K562 (cell line): Measurements from ENCODE around the gene ICAM2. TPM values are rescaled to one million over a fixed set of nuclear protein-coding genes. Genes with fewer than 3 reads are reported as not detected.

ENCODE experiments used
- C11orf30 ChIP-seq: fragments of 450-650 bp; IDR thresholded peaks from 2 replicates; pipeline ENCODE4 v1.6.1; 2016; ENCODE audit warnings: low read depth, mild to moderate bottlenecking
- CCNT2 ChIP-seq: IDR thresholded peaks from 2 replicates; pipeline ENCODE4 v1.6.1; 2011; ENCODE audit warnings: borderline replicate concordance, low read depth, mild to moderate bottlenecking, moderate library complexity, mixed read lengths, low read length; ENCODE audit not compliant: insufficient read length; ENCODE audit errors: extremely low read depth
- CHD2 ChIP-seq: IDR thresholded peaks from 2 replicates; pipeline ENCODE4 v1.6.1; 2011; ENCODE audit warnings: low read depth, low read length
- CTCFL ChIP-seq: IDR thresholded peaks from 2 replicates; pipeline ENCODE4 v1.6.1; 2011; ENCODE audit warnings: borderline replicate concordance, low read depth, mild to moderate bottlenecking, moderate library complexity, low read length; ENCODE audit not compliant: insufficient read depth, poor library complexity, severe bottlenecking
- DEAF1 ChIP-seq: fragments of 450-650 bp; formaldehyde crosslinking; IDR thresholded peaks from 2 replicates; pipeline ENCODE4 v1.4.0; 2020; ENCODE audit warnings: mild to moderate bottlenecking, moderate library complexity
- ELF4 ChIP-seq: fragments of 450-650 bp; formaldehyde crosslinking; IDR thresholded peaks from 2 replicates; pipeline ENCODE4 v1.4.0; 2022; ENCODE audit warnings: missing genetic modification characterization
- IRF2 ChIP-seq: sonication (generic); formaldehyde crosslinking; IDR thresholded peaks from 2 replicates; pipeline ENCODE4 v1.8.1; 2022; ENCODE audit warnings: mild to moderate bottlenecking, missing genetic modification reagents
- NCOR1 ChIP-seq: fragments of 450-650 bp; IDR thresholded peaks from 2 replicates; pipeline ENCODE4 v1.6.1; 2016; ENCODE audit warnings: mild to moderate bottlenecking, moderate library complexity
- PHF20 ChIP-seq: fragments of 450-650 bp; IDR thresholded peaks from 2 replicates; pipeline ENCODE4 v1.6.1; 2018; ENCODE audit not compliant: partially characterized antibody
- PYGO2 ChIP-seq: fragments of 450-650 bp; IDR thresholded peaks from 2 replicates; pipeline ENCODE4 v1.6.1; 2016; ENCODE audit warnings: mild to moderate bottlenecking, missing genetic modification characterization, moderate library complexity, missing compliant biosample characterization
- SIN3B ChIP-seq: fragments of 450-650 bp; IDR thresholded peaks from 2 replicates; pipeline ENCODE4 v1.6.1; 2017; ENCODE audit warnings: low read depth, mild to moderate bottlenecking, moderate library complexity
- SIX5 ChIP-seq, 2 experiments: IDR thresholded peaks; 2 replicates each; pipeline ENCODE4 v1.6.1; 2011; ENCODE audit warnings: low read length in 2 of 2, borderline replicate concordance in 1 of 2, low read depth in 1 of 2, mild to moderate bottlenecking in 1 of 2, moderate library complexity in 1 of 2; ENCODE audit not compliant: insufficient read depth in 1 of 2
- SMAD1 ChIP-seq: fragments of 150-350 bp; IDR thresholded peaks from 2 replicates; pipeline ENCODE4 v1.6.1; 2014; ENCODE audit warnings: low read length, low read depth; ENCODE audit not compliant: partially characterized antibody
- SMAD3 ChIP-seq: fragments of 450-650 bp; formaldehyde crosslinking; conservative IDR thresholded peaks from 2 replicates; pipeline ENCODE4 v1.4.0; 2020; ENCODE audit warnings: mild to moderate bottlenecking
- SMARCE1 ChIP-seq: fragments of 450-650 bp; IDR thresholded peaks from 2 replicates; pipeline ENCODE4 v1.7.1; 2016; ENCODE audit warnings: mild to moderate bottlenecking
- TAF1 ChIP-seq: IDR thresholded peaks from 2 replicates; pipeline ENCODE4 v1.6.1; 2011; ENCODE audit warnings: mild to moderate bottlenecking, low read length, moderate library complexity; ENCODE audit not compliant: insufficient read depth, control insufficient read depth, severe bottlenecking; ENCODE audit errors: extremely low read depth
- TRIM24 ChIP-seq, 2 experiments: fragments of 450-650 bp; IDR thresholded peaks; 2 replicates each; pipeline ENCODE4 v1.6.1; 2016
- ZBTB12 ChIP-seq: fragments of 250-450 bp; sonication (Bioruptor Pico); IDR thresholded peaks from 2 replicates; pipeline ENCODE4 v1.4.0; 2020
- ZFP1 ChIP-seq: fragments of 450-650 bp; formaldehyde crosslinking; IDR thresholded peaks from 2 replicates; pipeline ENCODE4 v1.4.0; 2020; ENCODE audit warnings: mild to moderate bottlenecking, mixed read lengths
- ZNF584 ChIP-seq: fragments of 200-800 bp; sonication (Bioruptor generic); IDR thresholded peaks from 2 replicates; pipeline ENCODE4 v1.6.1; 2016; ENCODE audit warnings: low read depth, mild to moderate bottlenecking, missing genetic modification characterization, missing compliant biosample characterization
- polyA plus RNA-seq, 8 experiments: library from polyadenylated mRNA; depleted of rRNA in 4 of 8; stranded (reverse) in 5 of 8; unstranded in 3 of 8; fragments of >200 nt; fragmentation: Nextera tagmentation in 2 of 8; fragmentation: Illumina TruSeq in 1 of 8; extraction: Ambion mirVana in 2 of 8; extraction: Trizol in 1 of 8; gene quantifications; 2 replicates each; pipeline versions ENCODE4 v1.2.1 to v1.2.3, GENCODE V29; 2011 to 2014; ENCODE audit warnings: inconsistent platforms in 1 of 8, missing spikeins in 1 of 8
- total RNA-seq, 7 experiments: library from RNA; depleted of rRNA in 6 of 7; stranded (reverse); fragments of >200 nt in 6 of 7; fragmentation: Illumina TruSeq in 2 of 7; extraction: Trizol in 2 of 7; gene quantifications; 2 replicates each; pipeline versions ENCODE4 v1.2.1 to v1.2.3, GENCODE V29; 2011 to 2021; ENCODE audit warnings: low replicate concordance in 1 of 7

The ICAM2 gene
- total and polyA plus RNA-seq, 9 of the 15 experiments (the other 6 are each of a cell fraction or from before 2014, with no cell fraction given): 37.9 to 89.4 (median 60.6) TPM

GRCh38 chr17:63998050-63998720 is 22.2 kb downstream of the ICAM2 start, which contains the start of gene PRR29 (continued):
- TF ChIP-seq DEAF1 (CRISPR knock-in tag) (no peak), SMARCE1 (no peak), ZFP1 (CRISPR knock-in tag) (no peak), IRF2 (CRISPR knock-in tag) (no peak), SMAD1 (no peak), NCOR1 (no peak), ELF4 (CRISPR knock-in tag) (no peak), CTCFL (no peak), TRIM24 (IDR thresholded peaks at IDR 0.05) (no peak), CCNT2 (no peak), ZBTB12 (no peak), SMAD3 (CRISPR knock-in tag) (no peak), PYGO2 (no peak), CHD2 (no peak), SIX5 (IDR thresholded peaks at IDR 0.05; ENCODE audit: borderline replicate concordance in 1 of 2, insufficient read depth in 1 of 2, low read depth in 1 of 2, low read length in 2 of 2) (no peak), TAF1 (no peak), ZNF584 (CRISPR knock-in tag) (no peak), SIN3B (no peak), C11orf30 (no peak), PHF20 (no peak)
